GM12878 (cell line): ENCODE measurements around the gene RUNDC3A. TPM values are rescaled to one million over a fixed set of nuclear protein-coding genes. Genes with fewer than 3 reads are reported as not detected.

Experiments
- ATAC-seq: fragments of 200-7000 bp; cut with Tn5 transposase; 3 replicates; pipeline ENCODE4 v1.9.1; 2020; ENCODE audit warnings: mild to moderate bottlenecking, moderate library complexity
- BruUV-seq: library from RNA; stranded (reverse); fragments of 400-500 nt; replicated peaks from 2 replicates; lab custom pipeline; 2021; lab: Mats Ljungman, UMichigan
- CTCF ChIA-PET: fragments of 300-600 bp; sonication (Branson Sonifier 250); formaldehyde crosslinking; extraction: SDS; loops from one replicate; lab custom pipeline; 2021; ENCODE audit warnings: inconsistent platforms; lab: Yijun Ruan, JAX
- POLR2A ChIA-PET: fragments of 350-600 bp; formaldehyde crosslinking; extraction: SDS; loops from one replicate; lab custom pipeline; 2021; ENCODE audit warnings: inconsistent platforms; lab: Charles Lee
- RAD21 ChIA-PET: fragments of 300-600 bp; sonication (Branson Sonifier 250); formaldehyde crosslinking; loops from one replicate; lab custom pipeline; 2023; ENCODE audit warnings: antibody characterized with exemption; ENCODE audit not compliant: unreplicated experiment; lab: Charles Lee
- SMC1A ChIA-PET: fragments of 300-600 bp; sonication (Branson Sonifier 250); formaldehyde crosslinking; loops from one replicate; lab custom pipeline; 2023; ENCODE audit not compliant: unreplicated experiment, uncharacterized antibody; lab: Charles Lee
- DNase-seq: peaks from one replicate; pipeline ENCODE4 v3.0.0-alpha.2; 2011; ENCODE audit warnings: low read depth, low spot score
- FAIRE-seq: peaks from 3 replicates; lab custom pipeline; 2011; peaks lifted over from hg19 to GRCh38; lab: Jason Lieb, UNC
- H2AFZ ChIP-seq: 2 replicates; pipeline ENCODE4 v1.6.0; 2011; ENCODE audit warnings: low read depth, low read length, control low read depth; ENCODE audit not compliant: control insufficient read depth
- H3K27ac ChIP-seq: 2 replicates; pipeline ENCODE4 v1.5.1; 2011; ENCODE audit warnings: control low read depth; ENCODE audit not compliant: control insufficient read depth, insufficient read depth
- H3K27me3 ChIP-seq, 2 experiments: replicated peaks in 1 of 2; 2 replicates each; pipeline versions ENCODE4 v1.6.0 to v1.6.1; 2011; ENCODE audit warnings: low read length in 1 of 2; ENCODE audit not compliant: control insufficient read depth in 2 of 2, insufficient read depth in 2 of 2
- H3K36me3 ChIP-seq, 2 experiments: 2 replicates each; pipeline ENCODE4 v1.5.1; 2011; ENCODE audit warnings: low read length in 1 of 2; ENCODE audit not compliant: control insufficient read depth in 2 of 2, insufficient read depth in 2 of 2
- H3K4me1 ChIP-seq: 2 replicates; pipeline ENCODE4 v1.6.1; 2011; ENCODE audit warnings: mild to moderate bottlenecking, low read length, moderate library complexity, mixed read lengths; ENCODE audit not compliant: control insufficient read depth, insufficient read depth
- H3K4me2 ChIP-seq: 2 replicates; pipeline ENCODE4 v1.6.0; 2011; ENCODE audit warnings: control low read depth; ENCODE audit not compliant: control insufficient read depth, insufficient read depth
- H3K4me3 ChIP-seq: fragments of 200-600 bp; sonication (generic); 2 replicates; pipeline ENCODE4 v1.5.1; 2016
- H3K79me2 ChIP-seq: 2 replicates; pipeline ENCODE4 v1.6.0; 2011; ENCODE audit warnings: low read length; ENCODE audit not compliant: control insufficient read depth, insufficient read depth
- H3K9ac ChIP-seq: 2 replicates; pipeline ENCODE4 v1.8.0; 2011; ENCODE audit warnings: low read length, control low read depth, mixed read lengths; ENCODE audit not compliant: control insufficient read depth, insufficient read depth
- H3K9me3 ChIP-seq: replicated peaks from 3 replicates; pipeline ENCODE4 v1.5.1; 2011; ENCODE audit warnings: mild to moderate bottlenecking, low read length; ENCODE audit not compliant: control insufficient read depth, insufficient read depth
- H4K20me1 ChIP-seq: 2 replicates; pipeline ENCODE4 v1.6.0; 2011; ENCODE audit not compliant: control insufficient read depth, insufficient read depth
- GATAD2B ChIP-seq: fragments of 450-650 bp; conservative IDR thresholded peaks from 2 replicates; pipeline ENCODE4 v1.6.1; 2017; ENCODE audit warnings: low read depth, mild to moderate bottlenecking, moderate library complexity
- IKZF1 ChIP-seq: fragments of 450-650 bp; conservative IDR thresholded peaks from 2 replicates; pipeline ENCODE4 v1.6.1; 2017; ENCODE audit warnings: antibody characterized with exemption, mild to moderate bottlenecking
- MXI1 ChIP-seq: fragments of 150-350 bp; IDR thresholded peaks from 2 replicates; pipeline ENCODE4 v1.6.1; 2011; ENCODE audit warnings: low read depth, mild to moderate bottlenecking, inconsistent platforms, low read length, improper control_type of control experiment
- NBN ChIP-seq: fragments of 450-650 bp; IDR thresholded peaks from 2 replicates; pipeline ENCODE4 v1.6.1; 2016
- POLR2AphosphoS5 ChIP-seq: IDR thresholded peaks from 2 replicates; pipeline ENCODE4 v1.6.1; 2011; ENCODE audit warnings: mild to moderate bottlenecking, low read length, inconsistent platforms
- POU2F2 ChIP-seq: IDR thresholded peaks from 3 replicates; pipeline ENCODE4 v1.6.1; 2011; ENCODE audit warnings: low read depth, mild to moderate bottlenecking, low read length, borderline replicate concordance
- SIN3A ChIP-seq: IDR thresholded peaks from 2 replicates; pipeline ENCODE4 v1.6.1; 2012; ENCODE audit warnings: low read depth, low read length, improper control_type of control experiment
- SRF ChIP-seq, 2 experiments: IDR thresholded peaks; 2 replicates each; pipeline ENCODE4 v1.6.1; 2011; ENCODE audit warnings: low read depth in 2 of 2, low read length in 2 of 2, mild to moderate bottlenecking in 1 of 2, moderate library complexity in 1 of 2
- WGBS: methylation state at CpG from one replicate; pipeline ENCODE4 v1.1.6; 2016; ENCODE audit warnings: low lambda C conversion rate; ENCODE audit not compliant: insufficient replicate concordance, insufficient coverage; ENCODE audit errors: missing lambda C conversion rate; 5-methylcytosine and 5-hydroxymethylcytosine counted together
- in situ Hi-C: fragments of 300-500 bp; cut with MboI; formaldehyde crosslinking; loops from 9 replicates; pipeline ENCODE4 v1.14.3; 2018; ENCODE audit warnings: mixed read lengths
- intact Hi-C: fragments of 100-400 bp; cut with micrococcal nuclease; formaldehyde crosslinking; loops from one replicate; pipeline ENCODE4 v1.14.2; 2022; ENCODE audit not compliant: unreplicated experiment
- polyA plus RNA-seq, 11 experiments: library from polyadenylated mRNA; depleted of rRNA in 4 of 11; unstranded in 6 of 11; stranded (reverse) in 5 of 11; fragments of >200 nt; fragmentation: Nextera tagmentation in 4 of 11; fragmentation: Illumina TruSeq in 1 of 11; extraction: Ambion mirVana in 4 of 11; extraction: Trizol in 1 of 11; gene quantifications; 1 replicate in 1 of 11; 2 replicates in 10 of 11; pipeline versions ENCODE4 v1.2.1 to v1.2.3, GENCODE V29; 2011 to 2016; ENCODE audit warnings: inconsistent platforms in 2 of 11, missing spikeins in 2 of 11, low read depth in 1 of 11
- total RNA-seq, 4 experiments: library from RNA; depleted of rRNA in 3 of 4; stranded (reverse); fragments of >200 nt in 3 of 4; fragmentation: Illumina TruSeq in 1 of 4; extraction: Trizol in 1 of 4; gene quantifications; 2 replicates each; pipeline versions ENCODE4 v1.2.1 to v1.2.3, GENCODE V29; 2013 to 2021
- TF ChIP-seq, protein P1 (sequence below): fragments of 450-650 bp; IDR thresholded peaks from 2 replicates; pipeline ENCODE4 v1.6.1; 2017; ENCODE audit warnings: mild to moderate bottlenecking
- TF ChIP-seq, protein P2 (sequence below): fragments of 450-650 bp; IDR thresholded peaks from 2 replicates; pipeline ENCODE4 v1.6.1; 2016; ENCODE audit warnings: mild to moderate bottlenecking, moderate library complexity, borderline replicate concordance
- TF ChIP-seq, protein P3 (sequence below): fragments of 450-650 bp; IDR thresholded peaks from 2 replicates; pipeline ENCODE4 v1.6.1; 2017; ENCODE audit warnings: low read depth, mild to moderate bottlenecking, moderate library complexity
- TF ChIP-seq, protein P4 (sequence below), 3 experiments: IDR thresholded peaks in 2 of 3; conservative IDR thresholded peaks in 1 of 3; 2 replicates each; pipeline ENCODE4 v1.5.1; 2011; ENCODE audit warnings: low read depth in 3 of 3, low read length in 3 of 3, mild to moderate bottlenecking in 3 of 3, control low read depth in 2 of 3, moderate library complexity in 2 of 3, inconsistent platforms in 1 of 3, mixed read lengths in 1 of 3; ENCODE audit not compliant: control insufficient read depth in 2 of 3, insufficient read depth in 1 of 3; ENCODE audit errors: extremely low read depth in 1 of 3

RUNDC3A gene
- total and polyA plus RNA-seq, 10 of the 15 experiments (the other 5 are each of a cell fraction or from before 2014, with no cell fraction given), result 0.07 to 0.17 TPM; not detected in 8

DNA sequence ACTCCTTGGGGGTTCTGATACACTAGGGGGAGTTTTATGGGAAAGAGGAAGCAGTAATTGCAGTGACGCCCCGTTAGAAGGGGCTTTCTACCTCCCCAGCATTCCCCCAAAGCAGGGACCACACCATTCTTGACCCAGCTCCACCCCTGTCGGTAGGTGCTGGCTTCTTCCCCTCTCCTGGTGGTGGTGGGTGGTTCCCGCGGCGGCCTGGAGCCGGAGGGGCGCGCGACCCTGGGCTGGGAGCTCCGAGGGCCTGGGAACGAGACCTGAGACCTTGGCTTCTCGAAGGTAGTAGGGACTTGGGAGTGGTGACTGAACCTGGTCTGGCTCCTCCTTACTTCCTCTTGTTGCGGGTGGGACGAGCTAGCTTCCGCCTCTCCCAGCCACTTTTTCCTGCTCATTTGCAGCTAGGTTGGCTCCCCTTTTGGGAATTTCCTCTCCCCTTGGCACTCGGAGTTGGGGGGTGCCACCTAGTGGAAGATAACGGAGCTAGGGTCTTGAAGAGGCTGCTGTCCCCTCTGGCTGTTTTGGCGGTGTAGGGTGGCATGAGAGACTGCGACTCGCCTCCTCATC lies 37.1 kb downstream of the RUNDC3A start:
- FAIRE-seq (no peak), ATAC-seq (peak; percentile 43), DNase-seq (no peak)
- peak overlapping the region; percentile 87 for H3K4me3 ChIP-seq
- in situ Hi-C loops (no loop called here), intact Hi-C loops (loop anchor here (5.0 kb wide), 1 partner anchor 143 kb away; no protein-coding TSS in a partner anchor)
- RAD21 ChIA-PET, result interaction anchor here (0.6 to 2.7 kb wide), 18 partner anchors 11 to 800 kb away, joined by 3 to 31 read pairs (median 4); partner anchors contain the start of genes SLC25A39 and TMUB2
- POLR2A ChIA-PET, result interaction anchor here (0.6 to 2.5 kb wide), 12 partner anchors 11 to 211 kb away, joined by 3 to 16 read pairs (median 4); partner anchors contain the start of genes TMUB2 and UBTF
- H3K79me2 ChIP-seq, result peaks cover 33% of the 10 kb centered on the region
- CTCF ChIA-PET, result interaction anchor here (0.8 to 12.5 kb wide), 24 partner anchors 9 to 235 kb away, joined by 3 to 154 read pairs (median 4); partner anchors contain the start of genes FAM171A2, HROB, SLC25A39 and TMUB2
- peaks cover 6 to 8% of the 10 kb centered on the region in 2 experiments; a peak in 3 of 4 replicates for H3K36me3 ChIP-seq
- peaks cover 42% of the 10 kb centered on the region for H3K4me1 ChIP-seq
- BruUV-seq, result TSS peak; percentile 83
- SMC1A ChIA-PET, result interaction anchor here (0.8 to 3.5 kb wide), 13 partner anchors 10 to 401 kb away, joined by 3 to 29 read pairs (median 4); partner anchors contain the start of genes HDAC5, LSM12 and SLC25A39
- H3K9ac ChIP-seq, result peak overlapping the region; percentile 81
- no peaks in the 10 kb centered on the region for H4K20me1 ChIP-seq
- H3K27ac ChIP-seq, result peak overlapping the region; percentile 92
- peak overlapping the region; percentile 97 for H3K4me2 ChIP-seq
- peak overlapping the region; percentile 13 for H2AFZ ChIP-seq
- under 1% methylated on average over 21 of the region's 21 CpGs for WGBS
- no peaks in the 10 kb centered on the region for H3K27me3 ChIP-seq
- H3K9me3 ChIP-seq, result no peaks in the 10 kb centered on the region
- TF ChIP-seq SRF (IDR thresholded peaks at IDR 0.05; ENCODE audit: low read depth in 2 of 2, low read length in 2 of 2), result peak in 1 of 2 experiments; percentile 68; a peak in 1 of 4 replicates
- TF ChIP-seq, protein P1, sequence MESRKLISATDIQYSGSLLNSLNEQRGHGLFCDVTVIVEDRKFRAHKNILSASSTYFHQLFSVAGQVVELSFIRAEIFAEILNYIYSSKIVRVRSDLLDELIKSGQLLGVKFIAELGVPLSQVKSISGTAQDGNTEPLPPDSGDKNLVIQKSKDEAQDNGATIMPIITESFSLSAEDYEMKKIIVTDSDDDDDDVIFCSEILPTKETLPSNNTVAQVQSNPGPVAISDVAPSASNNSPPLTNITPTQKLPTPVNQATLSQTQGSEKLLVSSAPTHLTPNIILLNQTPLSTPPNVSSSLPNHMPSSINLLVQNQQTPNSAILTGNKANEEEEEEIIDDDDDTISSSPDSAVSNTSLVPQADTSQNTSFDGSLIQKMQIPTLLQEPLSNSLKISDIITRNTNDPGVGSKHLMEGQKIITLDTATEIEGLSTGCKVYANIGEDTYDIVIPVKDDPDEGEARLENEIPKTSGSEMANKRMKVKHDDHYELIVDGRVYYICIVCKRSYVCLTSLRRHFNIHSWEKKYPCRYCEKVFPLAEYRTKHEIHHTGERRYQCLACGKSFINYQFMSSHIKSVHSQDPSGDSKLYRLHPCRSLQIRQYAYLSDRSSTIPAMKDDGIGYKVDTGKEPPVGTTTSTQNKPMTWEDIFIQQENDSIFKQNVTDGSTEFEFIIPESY, result no peak
- TF ChIP-seq NBN, result 0 out of 2 replicates have a peak, but pooled peaks have one; percentile 25
- 0 out of 3 replicates have a peak, but pooled peaks have one; percentile 5 for TF ChIP-seq POU2F2
- peak; percentile 75; the same call in 1 of the 2 replicates for TF ChIP-seq POLR2AphosphoS5
- TF ChIP-seq, protein P2, sequence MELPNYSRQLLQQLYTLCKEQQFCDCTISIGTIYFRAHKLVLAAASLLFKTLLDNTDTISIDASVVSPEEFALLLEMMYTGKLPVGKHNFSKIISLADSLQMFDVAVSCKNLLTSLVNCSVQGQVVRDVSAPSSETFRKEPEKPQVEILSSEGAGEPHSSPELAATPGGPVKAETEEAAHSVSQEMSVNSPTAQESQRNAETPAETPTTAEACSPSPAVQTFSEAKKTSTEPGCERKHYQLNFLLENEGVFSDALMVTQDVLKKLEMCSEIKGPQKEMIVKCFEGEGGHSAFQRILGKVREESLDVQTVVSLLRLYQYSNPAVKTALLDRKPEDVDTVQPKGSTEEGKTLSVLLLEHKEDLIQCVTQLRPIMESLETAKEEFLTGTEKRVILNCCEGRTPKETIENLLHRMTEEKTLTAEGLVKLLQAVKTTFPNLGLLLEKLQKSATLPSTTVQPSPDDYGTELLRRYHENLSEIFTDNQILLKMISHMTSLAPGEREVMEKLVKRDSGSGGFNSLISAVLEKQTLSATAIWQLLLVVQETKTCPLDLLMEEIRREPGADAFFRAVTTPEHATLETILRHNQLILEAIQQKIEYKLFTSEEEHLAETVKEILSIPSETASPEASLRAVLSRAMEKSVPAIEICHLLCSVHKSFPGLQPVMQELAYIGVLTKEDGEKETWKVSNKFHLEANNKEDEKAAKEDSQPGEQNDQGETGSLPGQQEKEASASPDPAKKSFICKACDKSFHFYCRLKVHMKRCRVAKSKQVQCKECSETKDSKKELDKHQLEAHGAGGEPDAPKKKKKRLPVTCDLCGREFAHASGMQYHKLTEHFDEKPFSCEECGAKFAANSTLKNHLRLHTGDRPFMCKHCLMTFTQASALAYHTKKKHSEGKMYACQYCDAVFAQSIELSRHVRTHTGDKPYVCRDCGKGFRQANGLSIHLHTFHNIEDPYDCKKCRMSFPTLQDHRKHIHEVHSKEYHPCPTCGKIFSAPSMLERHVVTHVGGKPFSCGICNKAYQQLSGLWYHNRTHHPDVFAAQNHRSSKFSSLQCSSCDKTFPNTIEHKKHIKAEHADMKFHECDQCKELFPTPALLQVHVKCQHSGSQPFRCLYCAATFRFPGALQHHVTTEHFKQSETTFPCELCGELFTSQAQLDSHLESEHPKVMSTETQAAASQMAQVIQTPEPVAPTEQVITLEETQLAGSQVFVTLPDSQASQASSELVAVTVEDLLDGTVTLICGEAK, result no peak
- peak; percentile 60; the same call in 1 of the 2 replicates for TF ChIP-seq GATAD2B
- 0 out of 2 replicates have a peak, but pooled peaks have one; percentile 19 for TF ChIP-seq SIN3A
- TF ChIP-seq MXI1, result 0 out of 2 replicates have a peak, but pooled peaks have one; percentile 20
- peak; percentile 88 for TF ChIP-seq IKZF1
- TF ChIP-seq, protein P3, sequence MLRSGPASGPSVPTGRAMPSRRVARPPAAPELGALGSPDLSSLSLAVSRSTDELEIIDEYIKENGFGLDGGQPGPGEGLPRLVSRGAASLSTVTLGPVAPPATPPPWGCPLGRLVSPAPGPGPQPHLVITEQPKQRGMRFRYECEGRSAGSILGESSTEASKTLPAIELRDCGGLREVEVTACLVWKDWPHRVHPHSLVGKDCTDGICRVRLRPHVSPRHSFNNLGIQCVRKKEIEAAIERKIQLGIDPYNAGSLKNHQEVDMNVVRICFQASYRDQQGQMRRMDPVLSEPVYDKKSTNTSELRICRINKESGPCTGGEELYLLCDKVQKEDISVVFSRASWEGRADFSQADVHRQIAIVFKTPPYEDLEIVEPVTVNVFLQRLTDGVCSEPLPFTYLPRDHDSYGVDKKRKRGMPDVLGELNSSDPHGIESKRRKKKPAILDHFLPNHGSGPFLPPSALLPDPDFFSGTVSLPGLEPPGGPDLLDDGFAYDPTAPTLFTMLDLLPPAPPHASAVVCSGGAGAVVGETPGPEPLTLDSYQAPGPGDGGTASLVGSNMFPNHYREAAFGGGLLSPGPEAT, result peak; percentile 71
- TF ChIP-seq, protein P4, sequence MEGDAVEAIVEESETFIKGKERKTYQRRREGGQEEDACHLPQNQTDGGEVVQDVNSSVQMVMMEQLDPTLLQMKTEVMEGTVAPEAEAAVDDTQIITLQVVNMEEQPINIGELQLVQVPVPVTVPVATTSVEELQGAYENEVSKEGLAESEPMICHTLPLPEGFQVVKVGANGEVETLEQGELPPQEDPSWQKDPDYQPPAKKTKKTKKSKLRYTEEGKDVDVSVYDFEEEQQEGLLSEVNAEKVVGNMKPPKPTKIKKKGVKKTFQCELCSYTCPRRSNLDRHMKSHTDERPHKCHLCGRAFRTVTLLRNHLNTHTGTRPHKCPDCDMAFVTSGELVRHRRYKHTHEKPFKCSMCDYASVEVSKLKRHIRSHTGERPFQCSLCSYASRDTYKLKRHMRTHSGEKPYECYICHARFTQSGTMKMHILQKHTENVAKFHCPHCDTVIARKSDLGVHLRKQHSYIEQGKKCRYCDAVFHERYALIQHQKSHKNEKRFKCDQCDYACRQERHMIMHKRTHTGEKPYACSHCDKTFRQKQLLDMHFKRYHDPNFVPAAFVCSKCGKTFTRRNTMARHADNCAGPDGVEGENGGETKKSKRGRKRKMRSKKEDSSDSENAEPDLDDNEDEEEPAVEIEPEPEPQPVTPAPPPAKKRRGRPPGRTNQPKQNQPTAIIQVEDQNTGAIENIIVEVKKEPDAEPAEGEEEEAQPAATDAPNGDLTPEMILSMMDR (IDR thresholded peaks at IDR 0.05 in 2 of 3, conservative IDR thresholded peaks at IDR 0.05 in 1 of 3; ENCODE audit: control insufficient read depth in 2 of 3, extremely low read depth in 1 of 3, insufficient read depth in 1 of 3, low read depth in 3 of 3, low read length in 3 of 3), result peak; percentile 68 to 79 (median 78)
